Esophagus (tissue), 2 donors: Measurements from ENCODE around the gene OR2AG1. TPM values are rescaled to one million over a fixed set of nuclear protein-coding genes. Genes with fewer than 3 reads are reported as not detected.

Experiments used
- H3K27ac ChIP-seq, 2 donors: one replicate each; pipeline ENCODE4 v1.5.1; 2013; ENCODE audit warnings: low read depth in 2 of 2, mild to moderate bottlenecking in 2 of 2, inconsistent platforms in 1 of 2, low read length in 1 of 2, moderate library complexity in 1 of 2
- H3K27me3 ChIP-seq, 2 donors: one replicate each; pipeline ENCODE4 v1.6.1; 2013; ENCODE audit warnings: low read length in 2 of 2, control low read depth in 1 of 2, mild to moderate bottlenecking in 1 of 2; ENCODE audit not compliant: insufficient read depth in 2 of 2, control insufficient read depth in 1 of 2
- H3K36me3 ChIP-seq, 2 donors: one replicate each; pipeline ENCODE4 v1.6.1; 2013; ENCODE audit warnings: low read length in 1 of 2; ENCODE audit not compliant: control insufficient read depth in 2 of 2, insufficient read depth in 2 of 2
- H3K4me1 ChIP-seq, 2 donors: one replicate each; pipeline ENCODE4 v1.6.1; 2013; ENCODE audit warnings: low read length in 1 of 2; ENCODE audit not compliant: control insufficient read depth in 2 of 2, insufficient read depth in 2 of 2
- H3K4me3 ChIP-seq, 2 donors: one replicate each; pipeline ENCODE4 v1.5.1; 2013; ENCODE audit warnings: low read length in 2 of 2, mild to moderate bottlenecking in 2 of 2, low read depth in 1 of 2, moderate library complexity in 1 of 2
- H3K9me3 ChIP-seq, 2 donors: one replicate each; pipeline ENCODE4 v1.6.1; 2013; ENCODE audit warnings: mild to moderate bottlenecking in 2 of 2, low read depth in 1 of 2, low read length in 1 of 2, moderate library complexity in 1 of 2; ENCODE audit not compliant: control insufficient read depth in 2 of 2, insufficient read depth in 1 of 2
- WGBS, 2 donors: extraction: QIAGEN DNeasy Blood & Tissue Kit; methylation state at CpG; one replicate each; pipeline ENCODE4 v1.1.7; 2013; 5-methylcytosine and 5-hydroxymethylcytosine counted together
- polyA plus RNA-seq, 2 donors: library from polyadenylated mRNA; stranded (reverse); fragments of 200-250 nt; gene quantifications; one replicate each; pipeline ENCODE4 v1.2.3, GENCODE V29; 2013
- donor health status: healthy with polysubstance abuse.
- donor health status: Bipolar disorder and iron deficiency.

OR2AG1 gene, protein sequence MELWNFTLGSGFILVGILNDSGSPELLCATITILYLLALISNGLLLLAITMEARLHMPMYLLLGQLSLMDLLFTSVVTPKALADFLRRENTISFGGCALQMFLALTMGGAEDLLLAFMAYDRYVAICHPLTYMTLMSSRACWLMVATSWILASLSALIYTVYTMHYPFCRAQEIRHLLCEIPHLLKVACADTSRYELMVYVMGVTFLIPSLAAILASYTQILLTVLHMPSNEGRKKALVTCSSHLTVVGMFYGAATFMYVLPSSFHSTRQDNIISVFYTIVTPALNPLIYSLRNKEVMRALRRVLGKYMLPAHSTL
- polyA plus RNA-seq: not detected

DNA sequence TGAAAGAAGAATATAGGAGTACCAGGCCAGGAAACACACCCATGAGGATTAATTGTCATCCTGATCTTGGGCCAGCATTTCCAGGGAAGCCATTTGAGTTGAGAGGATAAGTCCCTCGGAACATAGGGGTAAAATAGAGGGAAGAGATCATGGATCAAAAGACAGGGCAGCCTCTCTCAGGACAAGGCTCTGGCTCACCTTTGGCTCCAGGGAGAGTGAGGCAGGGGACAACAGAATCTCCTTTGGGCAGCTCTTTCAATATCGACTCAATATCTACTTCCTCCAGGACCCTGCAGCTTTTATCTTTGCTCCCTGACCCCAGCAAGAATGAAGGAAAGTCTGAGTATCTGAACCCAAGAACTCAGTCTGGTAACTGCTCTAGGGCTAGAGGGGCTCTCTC, at the start of gene OR2AG1:
TSS of gene OR2AG1 (plus strand) at position 301 of the 400 bp plus-strand sequence. CDS start 2,018 bp downstream, outside the sequence.
- Histone ChIP-seq H3K36me3 (no peaks in the 10 kb centered on the region), H3K27ac (no peak within 1 kb of the TSS), H3K27me3 (no peaks in the 10 kb centered on the region), H3K4me3 (no peak within 1 kb of the TSS), H3K4me1 (no peaks in the 10 kb centered on the region), H3K9me3 (no peaks in the 10 kb centered on the region)
- WGBS, 2 donors: 69 to 73% methylated on average over 2 of the region's 2 CpGs

DNA sequence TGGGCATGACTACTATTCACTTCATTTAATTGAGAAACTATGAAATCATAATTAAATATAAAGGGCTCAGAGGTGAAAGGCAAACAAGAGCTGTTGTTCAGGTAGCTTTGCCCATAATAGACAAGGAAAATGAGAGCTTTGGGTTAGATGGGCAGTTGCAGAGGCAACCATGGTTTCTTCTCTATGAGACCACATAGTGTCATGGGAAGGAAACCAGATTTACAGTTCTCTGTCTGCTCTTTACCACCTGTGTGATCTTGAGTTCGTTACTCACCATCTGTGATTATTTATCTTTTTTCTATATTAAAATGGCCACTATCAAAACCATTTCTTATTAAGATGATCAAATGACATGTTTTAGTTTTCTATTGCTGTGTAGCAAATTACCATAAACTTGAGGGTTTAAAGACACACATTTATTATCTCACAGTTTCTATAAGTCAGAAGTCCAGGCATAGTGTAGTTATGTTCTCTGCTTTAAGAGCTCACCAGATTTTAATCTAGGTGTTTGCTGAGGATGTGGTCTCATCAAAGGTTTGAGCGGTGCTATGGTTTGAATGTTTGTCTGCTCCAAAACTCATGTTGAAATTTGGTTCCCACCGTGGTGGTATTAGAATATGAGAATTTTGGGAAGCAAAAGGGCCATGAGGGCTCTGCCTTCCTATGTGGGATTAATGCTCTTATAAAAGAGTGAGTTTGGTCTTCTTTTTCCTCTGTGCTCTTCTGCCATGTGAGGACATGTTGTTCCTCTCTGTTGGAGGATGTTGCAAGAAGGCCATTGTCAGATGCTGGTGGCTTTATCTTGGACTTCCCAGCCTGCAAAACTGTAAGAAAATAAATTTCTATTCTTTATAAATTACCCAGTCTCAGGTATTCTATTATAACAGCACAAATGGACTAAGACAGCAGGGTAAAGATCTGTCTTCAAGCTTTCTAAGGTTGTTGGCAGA, 49.2 kb upstream of the OR2AG1 start:
- H3K36me3 ChIP-seq: no peaks in the 10 kb centered on the region
- H3K27ac ChIP-seq: no peak overlapping the region
- no peaks in the 10 kb centered on the region for H3K4me1 ChIP-seq
- 60 to 61% methylated on average over 3 of the region's 3 CpGs for WGBS, 2 donors
- no peaks in the 10 kb centered on the region for H3K9me3 ChIP-seq
- no peaks in the 10 kb centered on the region for H3K27me3 ChIP-seq
- H3K4me3 ChIP-seq: no peak overlapping the region

DNA sequence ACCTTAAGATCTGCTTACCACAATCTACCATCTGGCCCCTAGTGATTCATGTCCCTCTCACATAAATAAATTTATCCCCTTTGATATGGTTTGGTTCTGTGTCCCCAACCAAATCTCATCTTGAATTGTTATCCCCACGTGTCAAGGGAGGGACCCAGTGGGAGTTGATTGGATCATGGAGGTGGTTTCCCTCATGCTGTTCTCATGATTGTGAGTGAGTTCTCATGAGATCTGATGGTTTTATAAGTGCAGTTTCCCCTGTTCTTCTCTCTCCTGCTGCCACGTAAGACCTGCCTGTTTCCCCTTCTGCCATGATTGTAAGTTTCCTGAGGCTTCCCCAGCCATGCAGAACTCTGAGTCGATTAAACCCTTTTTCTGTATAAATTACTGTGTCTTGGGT, 48.2 kb upstream of the OR2AG1 start:
- no peak overlapping the region for H3K4me3 ChIP-seq
- WGBS, 2 donors: 63 to 73% methylated on average over 3 of the region's 3 CpGs
- H3K36me3 ChIP-seq: no peaks in the 10 kb centered on the region
- no peaks in the 10 kb centered on the region for H3K4me1 ChIP-seq
- no peaks in the 10 kb centered on the region for H3K9me3 ChIP-seq
- H3K27me3 ChIP-seq: no peaks in the 10 kb centered on the region
- no peak overlapping the region for H3K27ac ChIP-seq

DNA sequence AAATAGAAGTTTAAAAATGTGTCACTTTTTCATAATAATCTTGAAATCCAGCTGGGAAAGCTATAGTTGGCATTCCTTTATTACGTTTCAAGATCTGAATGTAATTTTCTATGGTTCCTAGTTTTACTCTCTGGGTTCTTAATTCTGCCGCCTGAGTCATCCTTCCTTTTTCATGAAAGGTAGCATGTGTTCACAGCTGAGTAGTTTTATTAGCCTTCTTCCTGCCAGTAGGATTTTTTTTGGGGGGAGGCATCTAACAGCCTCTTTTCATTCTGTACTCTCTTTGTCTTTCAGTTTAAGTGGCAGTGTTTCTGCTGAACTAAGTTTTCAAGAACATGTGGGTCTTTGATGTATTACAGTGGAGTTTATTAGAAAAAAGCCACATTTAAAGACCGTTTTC, 47.5 kb upstream of the OR2AG1 start:
- H3K36me3 ChIP-seq: no peaks in the 10 kb centered on the region
- H3K9me3 ChIP-seq: no peaks in the 10 kb centered on the region
- no peak overlapping the region for H3K4me3 ChIP-seq
- WGBS, 2 donors: 55 to 57% methylated on average over 3 of the region's 3 CpGs
- H3K27me3 ChIP-seq: no peaks in the 10 kb centered on the region
- H3K4me1 ChIP-seq: no peaks in the 10 kb centered on the region
- no peak overlapping the region for H3K27ac ChIP-seq

DNA sequence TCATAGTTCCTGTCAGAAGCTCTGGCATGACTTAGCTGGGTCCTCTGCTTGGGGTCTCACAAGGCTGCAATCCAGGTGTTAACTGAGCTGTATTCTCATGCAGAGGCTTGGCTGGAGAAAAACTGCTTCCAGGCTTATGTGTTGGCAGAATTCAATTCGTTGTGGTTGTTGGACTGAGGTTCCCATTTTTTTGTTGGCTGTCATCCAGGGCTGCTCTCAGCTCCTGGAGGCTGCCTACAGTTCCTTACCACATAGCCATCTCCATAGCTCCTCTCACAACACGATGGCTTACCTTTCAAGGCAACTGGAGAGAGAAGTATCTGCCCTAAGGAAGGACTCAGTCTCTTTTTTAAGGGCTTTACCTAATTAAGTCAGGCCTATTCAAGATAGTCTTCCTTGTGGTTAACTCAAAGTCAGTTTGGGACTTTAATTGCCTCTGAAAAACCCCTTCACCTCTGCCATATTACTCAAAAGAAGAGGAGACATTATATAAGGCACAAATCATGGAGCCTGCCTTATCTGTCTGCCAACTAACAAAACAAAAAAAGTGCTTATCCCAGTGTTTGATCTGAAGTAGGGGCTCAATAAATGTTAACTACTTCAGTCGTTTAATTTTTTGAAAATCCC, 46.2 kb upstream of the OR2AG1 start:
- H3K36me3 ChIP-seq: no peaks in the 10 kb centered on the region
- no peaks in the 10 kb centered on the region for H3K27me3 ChIP-seq
- H3K4me1 ChIP-seq: no peaks in the 10 kb centered on the region
- H3K4me3 ChIP-seq: no peak overlapping the region
- H3K27ac ChIP-seq: no peak overlapping the region
- 50 to 53% methylated on average over 3 of the region's 3 CpGs for WGBS, 2 donors
- H3K9me3 ChIP-seq: no peaks in the 10 kb centered on the region

DNA sequence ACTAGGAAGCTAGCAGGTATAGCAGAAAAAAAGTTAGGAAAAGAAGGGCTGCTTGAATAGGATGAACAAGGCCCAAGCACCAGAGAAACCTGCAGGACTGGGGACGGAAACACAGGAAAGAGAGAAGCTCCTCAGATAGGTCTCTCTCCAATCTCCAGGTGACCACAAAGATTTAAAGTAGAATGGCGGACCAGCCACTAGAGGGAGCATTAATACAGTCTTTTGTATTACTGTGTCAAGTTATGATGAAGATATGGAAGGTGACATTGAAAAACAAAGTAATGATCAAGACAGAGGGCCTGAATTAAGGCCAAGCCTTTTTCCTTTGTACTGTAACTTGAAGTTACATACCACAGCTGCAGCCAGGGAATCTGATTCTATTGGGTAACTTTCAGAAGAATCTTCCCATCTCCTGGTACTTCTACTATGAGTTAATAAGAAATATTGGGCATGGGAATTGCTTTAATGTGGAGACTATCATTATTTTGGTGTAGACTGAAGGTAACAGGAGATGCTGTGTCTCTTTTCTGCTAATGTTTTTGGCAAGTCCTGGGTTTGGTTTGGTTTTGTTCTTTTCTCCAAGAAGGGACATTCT, 44.9 kb upstream of the OR2AG1 start:
- Histone ChIP-seq H3K27me3 (no peaks in the 10 kb centered on the region), H3K4me3 (no peak overlapping the region), H3K4me1 (no peaks in the 10 kb centered on the region), H3K36me3 (no peaks in the 10 kb centered on the region), H3K9me3 (no peaks in the 10 kb centered on the region), H3K27ac (no peak overlapping the region)
- WGBS, 2 donors: 17 to 19% methylated on average over 2 of the region's 2 CpGs

DNA sequence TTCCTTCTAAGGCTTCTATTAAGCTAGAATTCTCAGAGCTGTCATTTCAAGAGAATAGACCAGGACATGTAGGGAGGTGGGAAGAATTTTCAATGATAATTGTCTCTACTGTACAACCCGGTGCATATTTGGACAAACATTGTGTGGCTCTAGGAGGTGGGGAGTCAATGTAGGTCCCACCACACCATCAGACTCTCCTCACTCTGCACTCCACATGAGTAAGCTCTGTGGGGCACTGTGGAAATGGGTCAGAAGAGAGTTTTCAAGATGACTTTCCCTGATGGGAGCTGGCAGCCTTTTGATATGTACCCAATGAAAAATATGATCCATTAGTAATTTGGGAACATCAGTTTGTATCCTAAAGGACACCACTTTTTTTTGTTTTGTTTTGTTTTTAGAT, 44.2 kb upstream of the OR2AG1 start:
- H3K27ac ChIP-seq: no peak overlapping the region
- WGBS, 2 donors: 77 to 90% methylated on average over 1 of the region's 1 CpG

DNA sequence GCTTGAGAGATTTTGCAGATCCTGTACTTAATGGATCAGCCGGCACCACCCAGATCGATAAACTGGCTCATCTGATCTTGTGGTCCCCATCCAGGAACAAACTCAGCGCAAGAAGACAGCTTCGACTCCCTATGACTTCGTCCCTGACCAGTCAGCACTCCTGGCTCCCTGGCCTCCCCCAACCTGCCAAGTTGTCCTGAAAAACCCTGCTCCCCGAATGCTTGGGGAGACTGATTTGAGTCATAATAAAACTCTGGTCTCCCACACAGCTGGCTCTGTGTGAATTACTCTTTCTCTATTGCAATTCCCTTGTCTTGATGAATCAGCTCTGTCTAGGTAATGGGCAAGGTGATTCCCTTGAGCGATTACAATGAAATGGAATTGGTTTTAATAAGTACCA, 40.6 kb upstream of the OR2AG1 start:
- Histone ChIP-seq H3K27ac (no peak overlapping the region), H3K4me3 (no peak overlapping the region), H3K9me3 (no peaks in the 10 kb centered on the region), H3K36me3 (no peaks in the 10 kb centered on the region), H3K27me3 (no peaks in the 10 kb centered on the region), H3K4me1 (no peaks in the 10 kb centered on the region)
- WGBS, 2 donors: 62 to 67% methylated on average over 7 of the region's 7 CpGs

More for the DNA sequence above, 44.2 kb upstream of the OR2AG1 start:
- no peaks in the 10 kb centered on the region for H3K4me1 ChIP-seq
- H3K9me3 ChIP-seq: no peaks in the 10 kb centered on the region
- H3K36me3 ChIP-seq: no peaks in the 10 kb centered on the region
- H3K27me3 ChIP-seq: no peaks in the 10 kb centered on the region
- H3K4me3 ChIP-seq: no peak overlapping the region

DNA sequence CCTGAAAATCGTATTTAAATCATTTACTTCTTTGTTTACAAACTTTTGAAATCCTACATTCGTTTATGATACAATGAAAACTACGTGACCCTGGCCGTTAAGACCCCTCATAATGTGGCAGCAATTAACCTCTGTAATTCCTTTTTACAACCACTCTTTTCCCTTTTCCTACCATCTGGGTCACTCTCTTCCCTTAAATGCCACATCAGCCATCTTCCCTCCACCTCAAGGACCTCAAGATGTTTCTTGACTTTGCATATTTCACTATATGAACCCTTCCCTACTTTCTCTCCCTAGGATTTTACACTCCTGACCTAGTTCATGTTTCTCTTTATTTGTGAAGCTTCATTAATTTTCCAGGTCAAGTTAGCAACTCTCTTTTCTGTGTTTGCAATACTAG, 37.8 kb upstream of the OR2AG1 start:
- WGBS, 2 donors: 62 to 74% methylated on average over 4 of the region's 4 CpGs
- Histone ChIP-seq H3K9me3 (no peaks in the 10 kb centered on the region), H3K4me3 (no peak overlapping the region), H3K4me1 (no peaks in the 10 kb centered on the region), H3K27ac (no peak overlapping the region), H3K27me3 (no peaks in the 10 kb centered on the region), H3K36me3 (no peaks in the 10 kb centered on the region)
